Esophagus mucosa (tissue), 1 donor: Measurements from ENCODE around the gene PNLIPRP2. TPM values are rescaled to one million over a fixed set of nuclear protein-coding genes. Genes with fewer than 3 reads are reported as not detected.

ENCODE experiments used
- ATAC-seq: fragments of 200-7000 bp; cut with Tn5 transposase; one replicate; pipeline ENCODE4 v1.9.1; 2020
- total RNA-seq: library from RNA; stranded (reverse); gene quantifications from one replicate; pipeline ENCODE4 v1.2.4, GENCODE V29; 2023
- donor health status: DM: yes; HTN: yes; CAD: no.

The PNLIPRP2 gene
- not detected for total RNA-seq

DNA sequence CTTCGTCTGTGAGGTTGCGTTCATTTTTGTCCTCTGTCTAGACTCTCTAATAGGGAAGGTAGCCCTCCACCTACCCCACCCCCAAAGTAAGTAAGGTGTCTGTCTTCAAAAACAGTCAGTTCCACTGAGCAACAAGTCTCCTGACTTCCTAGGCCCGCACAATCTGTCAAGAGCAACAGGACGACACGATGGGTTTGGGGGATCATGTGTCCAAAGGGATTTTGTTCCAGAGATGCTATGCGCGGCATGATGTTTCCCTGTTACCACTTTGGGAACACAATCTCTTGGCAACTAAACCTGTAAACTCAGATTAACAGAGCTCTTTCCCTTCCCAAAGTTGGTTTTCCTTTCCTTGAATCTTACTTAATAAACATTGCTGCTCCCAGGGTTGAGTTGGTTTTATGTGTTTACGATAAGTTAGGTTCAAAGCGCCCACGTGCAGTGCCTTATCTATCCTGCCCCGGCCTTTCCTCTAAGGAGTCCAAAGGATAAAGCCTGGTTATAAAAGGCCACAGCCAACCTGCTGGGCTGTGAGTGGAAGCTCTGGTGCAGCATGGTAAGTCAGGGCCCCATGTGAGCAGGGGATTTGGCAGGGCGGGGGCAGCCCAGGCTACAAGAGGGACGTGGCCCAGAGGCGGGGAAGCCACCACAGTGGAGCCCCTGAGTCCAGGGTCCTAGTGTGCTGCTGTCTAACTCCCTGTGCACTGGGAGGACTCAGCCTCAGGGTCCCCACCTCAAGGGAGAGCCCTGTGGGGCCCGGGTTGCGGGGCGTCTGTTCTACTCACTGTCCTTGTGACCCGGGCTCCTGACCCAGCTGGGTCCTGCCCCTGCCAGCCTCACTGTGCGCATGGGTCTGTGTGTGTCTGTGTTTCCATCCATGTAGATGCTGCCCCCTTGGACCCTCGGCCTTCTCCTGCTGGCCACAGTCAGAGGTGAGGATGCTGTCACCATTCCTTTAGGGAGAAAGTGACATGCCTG lies at the start of gene PNLIPRP2:
TSS of gene PNLIPRP2 (plus strand) at position 531 of the 978 bp plus-strand sequence.
- ATAC-seq, result no peak

GRCh38 chr10:116574797-116575196 lies 46.0 kb upstream of the PNLIPRP2 start:
- ATAC-seq, result no peak

DNA sequence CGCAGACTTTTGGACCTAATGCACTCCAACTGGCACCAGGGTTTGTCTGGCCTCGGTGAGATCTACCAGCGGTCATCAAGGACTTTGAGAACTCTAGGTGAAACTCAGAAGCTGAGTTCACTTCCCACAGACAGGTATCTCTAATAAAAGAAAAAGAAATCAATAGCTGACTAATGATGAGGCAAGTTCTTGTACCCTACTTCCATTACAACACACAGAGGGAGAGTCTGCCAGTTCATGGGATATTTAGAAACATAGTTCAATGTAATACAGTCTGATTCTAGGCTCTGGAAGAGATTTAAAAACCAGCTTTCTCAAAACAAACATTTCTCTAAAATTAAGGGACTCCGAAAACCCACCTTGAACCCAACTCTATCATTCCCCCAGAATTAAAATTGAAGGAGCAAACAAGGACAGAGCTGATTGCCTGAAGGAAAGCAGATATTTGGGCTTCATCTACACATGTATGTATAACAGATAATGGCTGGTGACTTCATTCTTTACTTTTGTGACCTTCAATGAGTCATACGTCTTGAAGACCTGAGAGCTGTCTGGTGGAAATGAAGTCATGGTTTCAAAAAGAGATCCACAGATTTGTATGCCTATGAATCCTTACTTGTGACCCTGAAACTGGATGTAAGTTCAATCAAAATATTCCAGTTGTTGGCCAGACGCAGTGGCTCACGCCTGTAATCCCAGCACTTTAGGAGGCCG lies 32.7 kb upstream of the PNLIPRP2 start:
- ATAC-seq, result no peak

DNA sequence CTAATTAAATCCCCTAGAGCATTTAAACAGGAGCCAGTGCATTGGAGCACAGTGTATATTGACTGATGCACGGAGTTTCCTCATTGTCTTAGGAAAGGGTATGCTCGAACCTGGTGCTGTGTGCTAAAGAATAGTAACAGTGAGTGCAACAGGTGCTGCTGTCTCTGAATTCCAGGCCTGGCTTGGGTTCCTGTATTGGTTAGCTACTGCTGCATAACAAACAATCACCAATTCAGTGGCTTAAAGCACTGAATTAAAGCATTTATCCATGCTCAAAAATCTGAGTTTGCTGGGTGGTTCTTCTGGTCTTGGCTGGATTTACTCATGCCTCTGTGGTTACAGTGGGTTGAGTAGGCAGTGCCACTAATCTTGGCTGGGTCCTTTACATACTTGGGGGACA lies 31.8 kb upstream of the PNLIPRP2 start:
- ATAC-seq, result no peak

- ATAC-seq, result no peak
Observed at GRCh38 chr10:116589926-116590325, 30.8 kb upstream of the PNLIPRP2 start.

DNA sequence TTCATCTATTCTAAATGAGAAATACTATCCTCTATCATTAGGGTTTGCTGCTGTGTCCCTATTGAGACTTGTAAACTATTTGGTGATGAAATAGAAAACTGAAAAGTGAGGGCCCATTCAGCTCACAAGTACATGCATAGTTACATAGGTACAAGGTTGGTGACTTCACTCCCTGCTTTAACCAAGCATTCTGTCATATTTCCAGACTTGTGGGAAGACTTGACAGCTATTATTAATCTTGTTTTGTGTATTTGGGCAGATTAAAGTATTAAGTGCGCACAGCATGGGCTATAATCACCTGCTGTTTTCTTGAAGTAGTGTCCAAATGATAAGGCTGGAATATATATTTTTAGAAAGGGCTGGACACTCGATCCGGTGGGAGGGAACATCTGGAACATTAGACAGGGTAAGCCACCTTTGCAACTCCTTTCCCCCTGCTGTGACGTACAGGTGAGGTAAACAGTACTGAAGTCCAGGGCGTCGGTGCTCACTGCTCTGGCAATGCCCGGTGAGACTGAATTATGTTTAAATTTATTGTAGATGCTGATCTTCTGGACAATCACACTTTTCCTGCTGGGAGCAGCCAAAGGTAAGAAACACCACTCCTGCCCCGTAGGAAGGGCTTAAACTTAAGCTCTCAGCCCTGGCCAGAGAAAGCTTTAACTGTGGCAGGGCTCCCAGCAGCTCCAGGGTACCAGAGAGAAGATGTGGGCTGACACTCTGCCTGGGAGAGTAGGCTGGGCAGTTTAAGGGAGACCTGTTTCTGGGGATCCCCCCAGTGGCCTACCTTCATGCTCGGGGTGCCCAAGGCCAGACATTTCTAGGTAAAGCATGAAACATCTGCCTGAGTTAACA lies 29.9 kb upstream of the PNLIPRP2 start, which contains the start of gene PNLIPRP1:
TSS of gene PNLIPRP1 (plus strand) at position 370 of the 855 bp plus-strand sequence. CDS start at position 541, 171 bp downstream.
- no peak for ATAC-seq

GRCh38 chr10:116593139-116593740 lies 27.5 kb upstream of the PNLIPRP2 start:
- no peak for ATAC-seq

DNA sequence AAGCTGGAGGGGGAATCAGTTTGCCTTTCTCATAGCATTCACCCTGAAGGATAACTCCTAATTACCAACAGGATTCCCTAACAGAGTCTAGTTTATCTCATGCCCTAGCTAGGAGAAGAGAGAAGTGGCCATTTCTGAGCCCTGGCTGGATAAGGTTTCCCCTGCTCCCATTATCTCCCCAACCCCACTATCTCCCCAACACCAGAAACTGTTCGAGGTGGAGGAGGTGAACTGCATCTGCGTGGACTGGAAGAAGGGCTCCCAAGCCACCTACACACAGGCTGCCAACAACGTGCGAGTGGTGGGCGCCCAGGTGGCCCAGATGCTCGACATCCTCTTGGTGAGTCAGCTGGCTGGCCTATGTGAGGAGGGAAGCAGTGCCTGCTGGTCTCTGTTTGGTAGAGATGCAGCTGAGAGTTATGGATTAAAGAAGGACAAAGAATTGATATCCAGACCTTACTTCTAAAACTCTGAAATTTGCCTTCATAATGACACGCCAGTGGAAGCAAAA lies 26.2 kb upstream of the PNLIPRP2 start:
- no peak for ATAC-seq

GRCh38 chr10:116596062-116596461 lies 24.7 kb upstream of the PNLIPRP2 start:
- ATAC-seq, result no peak

DNA sequence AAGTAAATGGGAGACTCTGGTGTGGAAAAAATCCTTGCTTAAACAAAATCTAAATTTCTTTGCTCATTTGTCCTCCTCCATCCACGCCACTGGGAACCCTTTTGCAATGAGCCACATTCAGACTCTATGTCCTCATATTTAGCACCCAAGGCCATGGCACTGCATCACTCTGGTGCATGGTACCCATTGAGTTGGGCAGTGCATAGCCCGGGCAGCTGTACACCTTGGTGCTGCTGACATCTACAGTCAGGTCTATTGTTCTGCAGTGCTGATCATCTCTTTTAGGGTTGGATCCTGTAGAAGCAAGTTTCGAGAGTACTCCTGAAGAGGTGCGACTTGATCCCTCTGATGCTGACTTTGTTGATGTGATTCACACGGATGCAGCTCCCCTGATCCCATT lies 23.2 kb upstream of the PNLIPRP2 start:
- no peak for ATAC-seq

DNA sequence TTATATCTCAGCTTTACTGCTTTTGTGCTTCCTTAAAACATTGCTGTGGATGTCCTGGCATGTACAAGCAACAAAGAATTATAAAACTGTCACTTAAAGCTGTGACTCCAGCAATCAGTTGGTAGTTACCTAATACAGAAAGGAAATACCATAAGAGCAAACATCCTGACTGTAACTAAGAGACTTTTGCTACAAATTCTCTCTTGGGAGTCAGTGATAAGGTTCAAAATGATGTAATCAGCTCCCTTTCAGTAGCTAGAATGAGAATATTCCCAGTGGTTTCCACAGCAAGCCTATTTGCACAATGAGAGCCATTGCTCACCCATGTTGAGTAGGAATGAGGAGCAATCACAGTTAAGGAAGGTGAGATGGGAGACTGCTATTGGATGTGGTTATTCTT lies 22.4 kb upstream of the PNLIPRP2 start:
- ATAC-seq, result no peak

- ATAC-seq, result no peak
Observed at GRCh38 chr10:116599991-116600390, 20.8 kb upstream of the PNLIPRP2 start.

DNA sequence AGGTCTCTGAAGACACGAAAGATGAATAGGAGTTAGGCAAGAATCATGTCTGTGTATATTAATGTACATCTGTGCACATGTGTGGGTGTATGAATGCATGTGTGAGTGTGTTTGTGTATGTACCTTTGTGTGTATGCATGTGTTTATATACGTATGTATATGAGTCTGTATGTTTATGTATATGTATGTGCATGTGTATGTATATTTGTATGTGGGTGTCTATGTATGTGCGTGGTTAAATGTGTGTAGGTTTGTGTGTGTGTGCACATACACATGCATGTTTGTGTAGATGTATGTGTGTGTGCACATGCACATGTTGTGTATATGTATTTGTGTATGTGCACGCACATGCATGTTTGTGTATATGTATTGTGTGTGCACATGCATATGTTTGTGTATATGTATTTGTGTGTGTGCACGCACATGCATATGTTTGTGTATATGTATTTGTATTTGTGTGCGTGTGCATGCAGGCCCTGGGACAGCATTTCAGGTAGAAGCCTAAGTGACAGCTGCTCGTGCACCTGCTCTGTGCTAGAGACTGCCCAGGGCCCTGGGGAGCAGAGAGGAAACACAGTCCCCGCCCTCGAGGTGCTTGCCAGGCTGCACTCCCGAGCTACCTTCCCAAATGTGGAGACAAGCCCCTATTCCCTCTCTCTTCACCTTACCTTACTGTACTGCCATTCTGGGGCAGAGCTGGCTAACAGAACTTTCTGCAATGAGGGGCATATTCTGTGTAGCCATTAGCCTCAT lies 17.9 kb upstream of the PNLIPRP2 start:
- ATAC-seq, result no peak

DNA sequence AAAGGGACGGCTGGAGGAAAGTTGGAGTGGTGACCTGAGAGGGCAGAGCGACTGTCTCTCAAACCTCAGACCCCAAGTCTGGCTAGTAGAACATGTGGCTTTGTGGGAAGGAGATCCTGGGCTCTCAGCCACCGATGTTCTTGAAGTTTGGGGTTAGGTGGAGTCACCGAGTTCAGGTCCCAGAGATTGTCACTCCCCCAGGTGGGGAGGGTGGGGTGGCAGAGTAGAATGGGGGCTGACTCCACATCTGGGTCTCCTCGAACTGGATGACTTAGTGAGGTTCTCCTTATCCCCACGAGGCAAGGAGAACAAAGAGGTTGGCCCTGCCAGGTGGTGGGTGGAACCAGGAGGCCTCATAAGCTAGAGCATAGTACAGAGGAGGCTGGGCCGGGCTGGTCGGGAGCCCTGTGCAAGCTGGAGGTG lies 14.7 kb upstream of the PNLIPRP2 start:
- ATAC-seq, result no peak

- no peak for ATAC-seq
Observed at GRCh38 chr10:116607336-116607735, 13.4 kb upstream of the PNLIPRP2 start.

DNA sequence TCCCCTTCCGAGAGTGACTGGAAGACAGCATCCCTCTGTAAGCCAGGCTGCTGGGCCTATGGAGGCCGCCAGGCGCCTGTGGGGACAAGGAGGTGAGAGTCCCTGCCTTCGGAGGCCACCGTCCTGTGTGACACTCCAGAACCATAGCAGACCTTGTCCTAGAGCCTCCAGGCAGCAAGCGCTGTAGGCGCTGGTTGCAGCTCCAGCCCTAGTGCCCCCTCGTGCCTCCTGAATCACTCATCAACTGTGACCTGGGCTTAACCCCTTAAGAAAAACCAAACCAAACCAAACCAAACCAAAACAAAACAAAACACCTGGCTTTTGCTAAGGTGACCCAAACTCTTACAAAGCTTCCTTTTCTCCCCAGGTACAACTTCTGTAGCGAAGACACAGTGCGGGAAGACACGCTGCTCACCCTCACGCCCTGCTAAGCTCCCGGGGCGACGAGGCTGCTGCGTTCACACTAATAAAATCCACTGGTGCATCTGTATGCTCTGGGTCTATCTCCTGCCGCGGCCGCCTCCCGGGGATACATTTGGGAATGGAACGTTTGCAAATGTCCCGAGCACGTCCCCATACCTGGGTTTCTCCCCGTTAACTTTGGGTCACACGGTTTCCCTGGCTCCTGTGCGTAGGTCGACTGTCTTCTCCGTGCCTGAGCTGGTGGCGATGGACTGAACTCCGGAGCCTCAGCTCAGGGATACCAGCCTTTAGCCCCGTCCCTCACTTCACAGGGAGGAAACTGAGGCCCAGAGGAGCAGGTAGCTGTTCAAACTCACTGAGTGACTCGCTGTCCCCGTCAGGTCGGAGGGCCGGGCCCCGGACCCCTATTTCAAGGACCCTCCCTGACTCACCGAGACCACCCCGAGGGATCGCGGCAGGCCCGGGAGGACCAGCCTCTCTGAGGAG lies 11.8 kb upstream of the PNLIPRP2 start:
- ATAC-seq, result peak; percentile 8

- no peak for ATAC-seq
Observed at GRCh38 chr10:116610443-116611152, 10.2 kb upstream of the PNLIPRP2 start.

- no peak for ATAC-seq
Observed at GRCh38 chr10:116611153-116611545, 9.6 kb upstream of the PNLIPRP2 start.

GRCh38 chr10:116612107-116612769 lies 8.5 kb upstream of the PNLIPRP2 start:
- no peak for ATAC-seq
